NB4 (cell line): Measurements from ENCODE around the gene TAF1A.
A peak's percentile ranks its signal among the peaks of the same experiment; 100 is the strongest.

Experiments
- DNase-seq: peaks from one replicate; pipeline ENCODE4 v3.0.0; 2010; ENCODE audit warnings: low read depth
- H3K4me3 ChIP-seq: one replicate; pipeline ENCODE4 v1.5.1; 2011; ENCODE audit warnings: mild to moderate bottlenecking, low read depth, low read length, moderate library complexity
- CTCF ChIP-seq: IDR thresholded peaks from one replicate; pipeline ENCODE4 v1.5.1; 2012; ENCODE audit warnings: low read depth, low read length
- MAX ChIP-seq: IDR thresholded peaks from 2 replicates; pipeline ENCODE4 v1.6.1; 2011; ENCODE audit warnings: low read depth, low read length
- MYC ChIP-seq: IDR thresholded peaks from 2 replicates; pipeline ENCODE4 v1.6.1; 2011; ENCODE audit warnings: low read depth, low read length
- POLR2A ChIP-seq: IDR thresholded peaks from 2 replicates; pipeline ENCODE4 v1.6.1; 2011; ENCODE audit warnings: mild to moderate bottlenecking; ENCODE audit not compliant: insufficient read length; ENCODE audit errors: extremely low read depth

TAF1A gene

GRCh38 chr1:222525951-222526350 is 63.8 kb downstream of the TAF1A start:
- no peak overlapping the region for H3K4me3 ChIP-seq
- DNase-seq: peak; percentile 43
- TF ChIP-seq POLR2A (no peak), MYC (no peak), CTCF (no peak), MAX (no peak)

- TF ChIP-seq POLR2A (no peak), MAX (no peak), MYC (no peak), CTCF (no peak)
- DNase-seq: no peak
- no peak overlapping the region for H3K4me3 ChIP-seq
Measured at GRCh38 chr1:222523852-222524251, 65.9 kb downstream of the TAF1A start.

GRCh38 chr1:222522105-222522915 is 67.4 kb downstream of the TAF1A start:
- peak; percentile 18 for DNase-seq

GRCh38 chr1:222521299-222522104 is 68.2 kb downstream of the TAF1A start:
- TF ChIP-seq MAX (no peak), POLR2A (no peak), MYC (no peak)
- DNase-seq: peak; percentile 23
- H3K4me3 ChIP-seq: no peak overlapping the region

More at GRCh38 chr1:222522105-222522915, 67.4 kb downstream of the TAF1A start:
- no peak overlapping the region for H3K4me3 ChIP-seq
- no peak for TF ChIP-seq MYC
- no peak for TF ChIP-seq MAX
- no peak for TF ChIP-seq CTCF
- no peak for TF ChIP-seq POLR2A
